Astrocyte of the hippocampus (primary cell): ENCODE measurements around the gene ZNF519.
"Not testable (repeated sequence)": the region's sequence is repeated elsewhere in the genome, so short reads cannot be mapped to it uniquely, and the experiment has no call there.

ENCODE experiments used
- DNase-seq: peaks from one replicate; pipeline ENCODE4 v3.0.0; 2011; ENCODE audit warnings: low read depth, low spot score

Gene ZNF519

GRCh38 chr18:14132271-14132700, at the start of gene ZNF519:
ZNF519 (minus strand) TSS chr18:14132435; CDS start chr18:14132277, 158 bp downstream.
- peak; percentile 97 for DNase-seq

DNA sequence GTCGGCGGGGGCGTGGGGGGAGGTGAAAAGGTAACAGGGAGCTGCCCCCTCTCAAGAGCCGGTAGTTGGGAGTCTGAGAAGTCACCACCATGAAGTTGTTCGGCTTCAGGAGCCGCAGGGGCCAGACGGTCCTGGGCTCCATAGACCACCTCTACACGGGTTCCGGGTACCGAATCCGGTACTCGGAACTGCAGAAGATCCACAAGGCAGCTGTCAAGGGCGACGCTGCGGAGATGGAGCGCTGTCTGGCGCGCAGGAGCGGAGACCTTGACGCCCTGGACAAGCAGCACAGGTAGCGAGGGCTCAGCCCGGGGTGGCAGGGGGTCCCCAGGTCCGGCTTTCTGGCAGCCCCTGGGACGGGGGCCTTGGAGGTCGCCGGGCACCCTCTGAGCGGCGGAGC, 47.1 kb upstream of the ZNF519 start:
- DNase-seq: no peak

DNA sequence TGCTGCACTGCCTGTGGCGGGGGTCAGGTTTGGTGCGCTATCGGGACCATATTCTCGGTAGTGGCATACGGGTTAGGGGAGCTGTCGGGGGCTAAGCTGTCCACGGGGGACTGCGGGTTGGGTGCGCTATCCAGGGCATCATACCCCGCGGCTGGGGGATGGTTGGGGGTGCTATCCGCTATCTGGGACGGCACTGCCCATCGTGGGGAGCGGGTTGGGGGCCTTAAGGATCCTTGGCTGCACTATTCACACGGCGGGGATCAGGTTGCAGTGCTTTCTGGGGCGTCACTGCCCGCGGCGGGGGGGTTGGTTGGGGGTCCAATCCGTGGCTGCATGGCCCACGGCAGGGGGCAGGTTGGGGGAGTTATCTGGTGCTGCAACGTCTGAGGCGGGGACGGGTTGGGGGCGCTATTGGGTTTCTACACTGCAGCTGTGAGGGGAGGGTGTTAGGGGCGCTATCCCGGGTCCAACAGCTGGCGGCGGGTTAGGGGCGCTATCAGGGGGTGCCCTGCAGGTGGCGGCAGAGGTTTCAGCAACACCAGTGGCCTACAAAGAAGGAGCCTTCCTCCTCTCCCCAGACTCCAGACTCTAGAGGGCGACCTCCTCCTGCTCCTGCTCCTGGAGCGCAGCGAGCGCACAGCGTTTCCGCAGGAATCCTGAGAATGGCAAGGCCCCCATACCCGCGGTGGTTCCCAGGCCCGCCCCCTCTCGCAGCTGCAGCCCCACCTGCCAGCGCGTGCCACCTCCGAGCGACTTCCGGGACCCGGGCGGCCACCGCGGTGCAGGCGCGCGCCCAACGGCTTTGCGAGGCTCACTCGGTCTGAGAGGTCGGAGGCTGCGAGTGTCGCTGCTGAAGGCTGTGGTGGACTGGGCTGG, 46.3 kb upstream of the ZNF519 start:
- peak; percentile 77 for DNase-seq

- DNase-seq: not testable (repeated sequence)
Observed at GRCh38 chr18:14177540-14178320, 45.5 kb upstream of the ZNF519 start.

- not testable (repeated sequence) for DNase-seq
Observed at GRCh38 chr18:14175404-14175803, 43.2 kb upstream of the ZNF519 start.

DNA sequence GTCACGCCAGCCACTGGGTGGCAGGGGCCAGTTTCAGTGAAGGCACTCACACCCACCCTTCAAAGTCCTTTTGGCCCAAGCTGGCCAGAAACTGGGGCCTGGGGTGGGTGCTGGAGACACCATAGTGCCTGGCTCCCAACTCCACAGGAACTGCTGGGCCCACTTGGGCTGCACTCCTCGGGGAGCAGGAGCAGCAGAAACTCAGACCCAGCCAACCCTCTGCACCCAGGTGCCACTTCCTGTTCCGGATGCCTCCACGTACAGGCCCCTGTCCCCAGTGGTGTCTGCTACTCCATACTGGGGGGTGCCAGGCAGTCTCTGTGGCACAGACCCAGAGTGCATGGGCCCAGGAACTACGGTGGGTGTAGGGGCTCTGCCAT, 42.5 kb upstream of the ZNF519 start:
- DNase-seq: no peak

DNA sequence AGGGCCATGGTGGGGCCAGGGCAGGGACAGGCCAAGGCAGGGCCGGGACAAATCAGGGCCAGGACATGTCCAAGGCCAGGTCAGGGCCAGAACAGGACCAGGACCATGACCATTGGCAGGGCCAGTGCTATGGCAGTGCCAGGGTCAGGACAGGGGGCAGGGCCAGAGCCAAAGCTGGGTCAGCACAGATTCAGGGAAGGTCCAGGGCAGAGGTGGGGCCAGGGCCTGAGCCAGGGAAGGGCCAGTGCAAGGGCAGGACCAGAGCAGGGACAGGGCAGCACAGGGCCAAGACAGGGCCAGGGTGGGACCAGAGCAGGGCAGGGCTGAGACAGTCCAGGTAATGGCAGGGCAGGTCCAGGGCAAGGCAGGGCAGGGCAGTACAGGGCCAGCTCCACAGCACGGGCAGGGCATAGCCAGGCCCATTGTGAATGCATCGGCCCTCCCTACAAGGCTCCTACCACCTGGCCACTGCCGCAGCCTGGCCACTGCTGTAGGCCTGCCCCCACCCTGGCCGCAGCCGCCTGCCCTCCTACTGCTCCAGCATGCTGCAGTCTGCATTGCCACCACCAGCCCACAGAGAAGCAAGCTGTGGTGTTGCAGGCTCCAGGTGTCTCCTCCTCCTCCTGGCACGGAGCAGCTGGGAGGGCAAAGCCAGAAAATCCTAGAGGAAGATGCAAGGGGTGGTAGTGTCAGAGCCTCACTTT, 41.9 kb upstream of the ZNF519 start:
- DNase-seq: not testable (repeated sequence)

DNA sequence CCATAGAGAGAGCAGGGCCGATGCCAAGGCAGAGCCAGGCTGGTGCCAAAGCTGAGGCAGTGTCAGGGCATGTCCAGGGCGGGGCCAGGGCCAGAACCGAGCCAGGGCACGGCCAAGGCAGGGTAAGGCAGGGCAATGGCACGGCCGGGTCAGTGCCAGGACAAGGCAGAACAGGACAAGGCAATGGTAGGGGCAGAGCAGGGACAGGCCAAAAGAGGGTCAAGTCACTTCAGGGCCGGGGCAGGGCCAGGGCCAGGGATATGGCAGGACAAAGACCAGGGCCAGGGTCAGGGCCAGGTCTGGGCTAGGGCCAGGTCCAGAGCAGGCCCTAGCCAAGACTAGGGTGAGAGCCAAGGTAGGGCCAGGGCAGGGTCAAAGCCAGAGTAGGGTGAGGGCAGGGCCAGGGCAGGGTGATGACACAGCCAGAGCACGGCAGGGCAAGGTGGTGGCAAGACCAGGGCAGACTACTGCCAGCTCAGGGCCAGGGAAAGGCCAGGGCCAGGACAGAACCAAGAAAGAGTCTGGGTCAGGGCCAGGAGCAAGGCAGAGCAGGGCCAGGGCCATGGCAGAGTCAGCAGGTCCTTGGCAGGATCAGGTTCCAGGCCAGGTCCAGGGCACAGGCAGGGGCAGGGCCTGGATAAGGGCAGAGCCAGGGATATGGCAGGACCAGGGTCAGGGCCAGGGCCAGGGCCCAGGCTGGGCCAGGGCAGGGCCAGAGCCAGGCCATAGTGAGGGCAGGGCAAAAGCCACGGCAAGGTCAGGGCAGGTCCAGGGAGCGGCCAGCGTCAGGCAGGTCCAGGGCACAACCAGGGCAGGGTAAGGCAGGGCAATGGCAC, 41.1 kb upstream of the ZNF519 start:
- DNase-seq: not testable (repeated sequence)

- not testable (repeated sequence) for DNase-seq
Observed at GRCh38 chr18:14172142-14173115, 40.2 kb upstream of the ZNF519 start.

- not testable (repeated sequence) for DNase-seq
Observed at GRCh38 chr18:14171301-14172141, 39.3 kb upstream of the ZNF519 start.

- DNase-seq: not testable (repeated sequence)
Observed at GRCh38 chr18:14170367-14171036, 38.3 kb upstream of the ZNF519 start.

DNA sequence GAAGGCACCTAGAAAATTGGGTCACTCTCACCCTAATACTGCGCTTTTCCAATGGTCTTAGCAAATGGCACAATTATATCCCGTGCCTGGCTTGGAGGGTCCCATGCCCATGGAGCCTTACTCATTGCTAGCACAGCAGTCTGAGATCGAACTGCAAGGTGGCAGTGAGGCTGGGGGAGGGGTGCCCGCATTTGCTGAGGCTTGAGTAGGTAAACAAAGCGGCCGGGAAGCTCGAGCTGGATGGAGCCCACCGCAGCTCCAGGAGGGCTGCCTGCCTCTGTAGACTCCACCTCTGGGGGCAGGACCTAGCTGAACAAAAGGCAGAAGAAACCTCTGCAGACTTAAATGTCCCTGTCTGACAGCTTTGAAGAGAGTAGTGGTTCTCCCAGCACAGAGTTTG, 30.7 kb upstream of the ZNF519 start:
- not testable (repeated sequence) for DNase-seq

- not testable (repeated sequence) for DNase-seq
Observed at GRCh38 chr18:14151564-14152113, 19.4 kb upstream of the ZNF519 start.

DNA sequence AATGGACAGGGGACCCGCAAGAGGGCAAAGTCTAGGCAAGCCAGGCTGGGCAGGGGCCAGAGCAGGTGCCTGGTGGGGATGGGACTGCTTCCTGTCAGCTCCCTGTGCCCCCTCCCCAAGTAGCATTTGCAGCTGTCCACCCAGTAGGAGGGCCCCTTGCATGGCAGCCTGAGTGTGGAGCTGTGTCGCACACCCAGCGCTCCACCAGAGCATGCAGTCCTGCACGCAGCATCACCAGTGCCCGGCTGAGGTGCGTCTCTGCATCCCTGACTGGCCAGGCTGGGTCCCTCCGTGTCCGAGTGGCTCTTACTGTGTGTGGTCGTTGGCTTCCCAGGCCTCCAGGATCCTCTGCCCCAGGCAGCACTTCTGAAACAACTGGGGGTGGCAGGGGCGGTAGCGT, 18.5 kb upstream of the ZNF519 start:
- DNase-seq: not testable (repeated sequence)

DNA sequence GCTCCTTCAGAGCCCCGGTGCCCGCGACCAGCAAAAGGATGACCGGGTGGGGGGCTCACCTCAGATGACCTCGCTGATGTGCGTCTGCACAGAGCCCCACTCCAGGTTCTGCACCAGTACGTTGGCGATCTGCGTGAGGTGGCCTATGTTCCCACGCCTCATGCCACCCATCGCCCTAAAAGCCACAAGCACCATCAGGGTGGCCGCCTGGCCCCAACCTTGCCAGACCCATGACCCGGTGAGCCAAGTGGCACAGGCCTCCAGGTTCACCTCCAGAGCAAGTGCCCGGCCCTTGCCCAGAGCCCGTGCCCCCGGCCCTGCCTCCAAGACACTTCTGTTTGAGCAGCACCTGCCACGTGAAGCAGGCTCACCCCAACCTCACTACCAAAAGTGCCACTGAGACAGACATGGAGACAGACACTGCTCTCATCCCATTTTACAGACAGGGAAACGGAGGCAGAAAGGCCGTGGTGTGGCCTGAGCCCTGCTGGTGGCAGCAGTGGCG, 17.7 kb upstream of the ZNF519 start:
- not testable (repeated sequence) for DNase-seq

GRCh38 chr18:14149121-14149850, 17.1 kb upstream of the ZNF519 start:
- not testable (repeated sequence) for DNase-seq
